NCI-H526 treated with DMSO at 0.1 percent for 48 hours (cell line): ENCODE results near the gene ZSCAN21.
"Not testable (repeated sequence)": the region's sequence is repeated elsewhere in the genome, so short reads cannot be mapped to it uniquely, and the experiment has no call there.

ENCODE experiments used
- DNase-seq: peaks from one replicate; lab custom pipeline; 2025; lab: John Stamatoyannopoulos, UW

ZSCAN21 gene

GRCh38 chr7:100049441-100050291, at the start of gene ZSCAN21:
Gene ZSCAN21 (plus strand): TSS chr7:100049774. CDS start chr7:100057007, 7,233 bp downstream.
- peak; percentile 73 for DNase-seq

- no peak for DNase-seq
These were observed 49.3 kb upstream of the ZSCAN21 start for GRCh38 chr7:100000239-100000638.

DNA sequence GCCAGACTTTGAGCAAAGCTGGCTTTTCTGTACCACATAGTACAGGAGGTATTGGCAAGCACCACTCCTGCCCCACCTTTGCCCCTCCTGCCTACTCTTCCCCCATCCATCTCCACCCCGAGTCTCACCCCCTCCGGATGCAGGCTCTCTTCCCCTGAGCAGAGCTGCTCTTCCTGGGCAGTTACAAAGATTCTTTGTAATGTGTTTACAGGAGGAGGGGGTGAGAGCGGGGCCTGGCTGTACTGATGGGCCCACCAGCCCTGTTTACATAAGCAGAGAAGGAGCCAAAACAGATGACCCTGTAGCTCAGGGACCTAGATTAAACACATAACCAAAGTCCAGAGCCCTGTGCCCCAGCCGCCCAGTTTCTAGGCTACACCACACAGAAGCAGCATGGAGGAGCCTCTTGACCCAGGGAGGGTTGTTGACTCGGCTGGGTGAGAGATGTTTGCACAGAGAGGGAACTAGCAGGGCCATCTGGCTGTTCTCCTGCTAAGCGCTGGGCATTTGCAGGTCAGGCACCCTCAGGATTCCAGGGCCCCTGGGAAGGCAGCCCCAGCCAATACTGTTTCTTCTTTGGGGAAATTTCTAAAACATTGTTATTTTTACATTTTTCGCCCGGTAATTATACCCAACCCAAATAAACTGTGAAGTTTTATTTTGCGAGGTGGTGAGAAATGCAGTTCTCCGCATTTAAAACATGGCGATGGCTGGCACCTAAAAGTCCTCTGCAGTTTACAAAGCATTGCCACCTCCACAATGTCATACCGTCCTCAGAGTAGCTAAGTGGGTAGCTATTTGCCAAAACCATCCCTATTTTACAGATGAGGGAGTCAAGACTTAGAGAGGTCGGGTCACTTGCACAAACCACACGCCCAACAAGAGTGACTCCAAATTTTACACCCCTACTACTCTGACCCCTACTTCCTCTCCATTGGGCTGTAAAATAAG, 45.6 kb upstream of the ZSCAN21 start:
- DNase-seq, result no peak

GRCh38 chr7:100007887-100008286, 41.7 kb upstream of the ZSCAN21 start:
- no peak for DNase-seq

DNA sequence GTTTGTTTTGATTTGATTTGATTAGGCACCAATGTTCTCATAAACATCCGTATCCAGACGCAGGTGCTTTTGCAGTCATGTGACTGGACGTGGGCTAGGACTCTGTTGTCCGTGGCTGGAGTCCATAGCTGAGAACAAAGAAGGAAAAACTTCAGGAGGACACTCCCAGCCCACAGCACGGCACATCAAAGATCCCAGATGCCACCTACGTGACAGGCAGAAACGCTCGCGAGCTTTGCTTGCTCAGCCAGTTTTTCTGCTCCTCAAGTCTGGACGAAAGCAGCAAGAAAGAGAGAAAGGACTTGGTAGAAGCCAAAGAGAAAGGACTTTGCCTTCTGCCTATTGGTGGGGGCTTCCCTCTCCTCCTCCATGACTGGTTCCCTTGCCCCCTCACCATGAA, 41.0 kb upstream of the ZSCAN21 start:
- DNase-seq, result no peak

DNA sequence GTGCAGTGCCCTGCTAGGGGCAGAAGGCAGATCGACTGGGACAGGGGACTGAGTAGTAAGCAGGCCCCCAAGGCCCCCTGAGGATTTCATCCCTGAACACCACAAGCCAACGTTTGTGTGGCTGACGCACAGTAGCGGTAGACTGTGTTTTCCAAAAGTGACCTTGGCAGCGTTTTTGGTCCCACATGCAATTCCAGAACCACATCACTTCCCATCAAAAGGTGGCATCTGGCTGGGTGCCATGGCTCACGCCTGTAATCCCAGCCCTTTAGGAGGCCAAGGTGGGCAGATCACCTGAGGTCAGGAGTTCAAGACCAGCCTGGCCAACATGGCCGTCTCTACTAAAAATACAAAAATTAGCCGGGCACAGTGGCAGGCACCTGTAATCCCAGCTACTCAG, 39.6 kb upstream of the ZSCAN21 start:
- DNase-seq, result not testable (repeated sequence)

DNA sequence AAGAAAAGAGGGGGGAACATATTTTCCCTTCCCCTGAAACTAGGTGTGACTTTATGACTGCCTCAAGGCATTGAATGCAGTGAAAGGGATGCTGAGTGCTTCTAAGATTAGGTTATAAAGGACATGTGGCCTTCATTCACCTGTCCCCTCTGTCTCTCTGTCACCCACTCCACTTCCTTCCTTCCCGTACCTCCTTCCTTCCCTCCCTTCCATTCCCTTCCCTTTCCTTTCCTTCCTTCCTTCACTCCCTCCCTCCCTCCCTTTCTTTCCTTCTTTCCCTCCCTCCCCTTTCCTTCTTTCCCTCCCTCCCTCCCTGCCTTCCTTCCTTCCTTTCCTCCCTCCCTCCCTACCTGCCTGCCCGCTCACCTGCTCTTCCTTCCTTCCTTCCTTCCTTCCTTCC, 38.7 kb upstream of the ZSCAN21 start:
- no peak for DNase-seq

DNA sequence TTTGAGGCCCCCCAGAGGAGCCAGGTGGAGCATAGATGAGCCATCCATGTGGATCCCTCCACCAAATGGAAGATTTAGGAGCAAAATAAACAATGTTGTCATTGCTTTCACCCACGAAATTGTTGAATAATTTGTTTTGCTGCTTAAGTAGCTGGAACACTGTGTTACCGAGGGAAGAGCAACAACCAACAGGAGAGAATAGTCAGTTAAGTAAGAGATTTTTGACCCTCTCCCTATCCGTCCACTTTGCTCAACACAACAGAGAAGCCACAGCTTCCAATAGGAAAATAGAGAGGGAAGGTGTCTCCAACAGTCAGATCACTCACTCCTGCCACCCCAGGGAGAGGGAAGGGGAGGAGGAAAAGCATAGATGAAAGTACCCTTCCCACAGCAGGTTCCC, 38.1 kb upstream of the ZSCAN21 start:
- no peak for DNase-seq

- not testable (repeated sequence) for DNase-seq
These were observed 36.9 kb upstream of the ZSCAN21 start for GRCh38 chr7:100012385-100013327.

DNA sequence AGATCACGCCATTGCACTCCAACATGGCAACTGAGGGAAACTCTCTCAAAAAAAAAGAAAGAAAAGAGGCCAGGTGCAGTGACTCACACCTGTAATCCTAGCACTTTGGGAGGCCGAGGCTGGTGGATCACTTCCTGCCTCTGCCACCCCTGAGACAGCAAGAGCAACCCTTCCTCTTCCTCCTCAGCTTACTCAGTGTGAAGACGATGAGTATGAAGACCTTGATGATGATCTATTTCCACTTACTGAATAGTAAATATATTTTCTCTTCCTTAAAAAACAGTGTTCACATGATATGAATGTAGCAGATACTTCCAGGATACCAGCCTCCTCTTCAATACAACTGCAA, 36.3 kb upstream of the ZSCAN21 start:
- DNase-seq, result no peak

DNA sequence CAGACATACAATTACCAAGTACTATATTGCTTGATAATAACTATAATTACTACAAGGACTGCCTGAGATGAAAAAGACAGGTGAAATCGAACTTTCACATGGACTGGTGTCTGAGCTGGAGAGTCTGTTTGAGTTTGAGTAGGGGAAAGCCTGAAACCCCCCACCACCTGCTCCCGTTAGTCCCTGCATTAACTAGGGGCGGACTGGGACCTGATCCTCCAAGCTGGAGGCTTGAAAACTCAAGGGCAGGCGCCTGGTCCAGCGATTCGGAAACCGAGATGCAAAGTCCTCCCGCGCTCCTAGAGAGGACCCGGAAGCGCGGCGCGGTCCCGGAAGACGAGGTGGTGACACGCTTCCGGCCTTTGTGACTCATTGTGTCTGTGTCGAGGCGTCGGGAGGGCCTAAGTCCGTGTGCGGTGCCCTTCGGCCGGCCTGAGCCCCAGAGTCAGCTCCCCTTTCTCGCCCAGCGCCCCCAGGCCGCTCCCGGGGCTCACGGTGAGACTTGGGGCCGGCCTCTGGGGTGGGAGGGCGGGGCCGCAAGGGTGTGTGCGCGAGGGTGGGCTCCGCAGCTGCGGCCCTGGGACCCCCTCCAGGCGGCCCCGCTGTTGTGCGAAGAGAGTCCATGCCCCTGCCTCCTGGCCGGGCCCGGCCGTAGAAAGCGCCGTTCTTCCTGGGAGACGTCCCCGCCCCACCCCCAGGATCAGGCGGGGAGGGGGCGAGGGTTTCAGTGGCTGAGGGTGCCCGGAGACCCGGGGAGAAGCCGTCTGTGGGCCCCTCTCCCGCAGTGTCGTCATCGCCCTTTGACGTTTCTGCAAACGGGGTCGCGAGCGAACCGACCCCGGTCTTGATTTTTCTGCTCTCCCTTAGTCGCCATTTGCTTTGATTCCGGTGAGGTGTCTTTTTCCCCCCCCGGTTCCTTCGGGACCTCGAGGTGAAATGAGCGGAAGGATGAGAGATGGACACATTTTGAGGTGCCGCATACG, 34.1 kb upstream of the ZSCAN21 start, which contains the start of gene ZKSCAN1:
Gene ZKSCAN1 (plus strand): TSS at position 365 of the 983 bp plus-strand sequence. CDS start 7,911 bp downstream, outside the sequence.
- DNase-seq, result peak; percentile 86

DNA sequence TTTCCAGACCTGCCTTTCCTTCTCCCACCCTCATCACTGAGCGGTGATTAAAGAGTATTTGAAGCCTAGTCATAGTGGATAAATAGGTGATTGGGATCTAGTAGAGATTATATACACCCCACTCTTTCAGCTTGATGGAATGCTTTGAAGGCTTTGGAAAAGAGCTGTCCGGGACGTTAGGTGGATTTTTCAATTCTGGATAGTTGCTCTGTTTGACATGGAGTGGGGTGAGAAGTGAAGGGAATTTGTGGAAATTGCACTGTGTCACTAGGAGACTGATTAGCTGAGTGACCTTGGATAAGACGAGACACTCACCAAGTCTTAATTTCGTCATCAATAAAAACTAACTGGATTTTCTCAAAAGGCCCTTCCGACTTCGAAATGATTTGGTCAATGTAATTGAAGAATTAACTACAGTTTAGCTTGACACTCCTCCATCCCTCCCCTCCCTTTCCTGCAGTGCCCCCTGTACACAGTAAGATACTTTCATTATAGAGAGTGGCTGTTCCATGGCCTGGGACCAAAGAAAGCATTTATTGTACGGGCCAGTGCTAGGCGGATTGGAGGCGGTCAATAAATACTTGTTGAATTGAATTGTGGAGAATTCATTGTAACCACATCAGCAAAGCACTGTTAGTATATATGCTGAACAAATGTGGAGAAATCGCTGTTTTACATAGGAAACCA, 33.2 kb upstream of the ZSCAN21 start:
- no peak for DNase-seq

DNA sequence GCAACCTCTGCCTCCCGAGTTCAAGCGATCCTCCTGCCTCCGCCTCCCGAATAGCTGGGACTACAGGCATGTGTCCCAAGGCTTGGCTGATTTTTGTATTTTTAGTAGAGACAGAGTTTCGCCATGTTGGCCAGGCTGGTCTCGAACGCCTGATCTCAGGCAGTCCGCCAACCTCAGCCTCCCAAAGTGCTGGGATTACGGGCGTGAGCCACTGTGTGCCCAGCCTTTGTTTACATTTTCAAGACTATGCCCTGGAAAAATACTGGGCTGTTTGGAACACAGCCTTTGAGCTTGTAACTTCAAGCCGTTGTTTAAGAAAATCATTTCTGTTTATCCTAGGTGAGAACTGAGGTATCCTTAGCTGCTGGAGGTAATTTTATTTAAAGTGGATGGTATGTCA, 32.3 kb upstream of the ZSCAN21 start:
- DNase-seq, result no peak

DNA sequence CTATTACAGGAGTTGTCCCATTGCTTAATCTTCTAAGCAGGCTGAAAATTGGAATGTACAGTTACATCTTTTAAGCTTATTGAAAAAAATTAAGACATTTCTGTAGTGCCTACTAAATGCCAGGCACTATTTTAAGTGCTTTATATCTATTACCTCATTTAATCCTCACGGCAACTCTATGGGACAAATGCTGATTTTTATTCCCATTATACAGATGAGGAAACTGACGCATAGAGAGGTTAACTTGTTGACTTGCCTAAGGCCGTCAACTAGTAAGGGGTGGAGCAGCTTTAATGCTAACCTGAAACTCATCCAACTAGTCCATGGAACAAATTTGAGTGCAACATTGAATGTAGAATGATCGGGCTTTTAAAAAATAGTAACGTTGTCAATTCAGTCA, 31.7 kb upstream of the ZSCAN21 start:
- DNase-seq, result no peak

DNA sequence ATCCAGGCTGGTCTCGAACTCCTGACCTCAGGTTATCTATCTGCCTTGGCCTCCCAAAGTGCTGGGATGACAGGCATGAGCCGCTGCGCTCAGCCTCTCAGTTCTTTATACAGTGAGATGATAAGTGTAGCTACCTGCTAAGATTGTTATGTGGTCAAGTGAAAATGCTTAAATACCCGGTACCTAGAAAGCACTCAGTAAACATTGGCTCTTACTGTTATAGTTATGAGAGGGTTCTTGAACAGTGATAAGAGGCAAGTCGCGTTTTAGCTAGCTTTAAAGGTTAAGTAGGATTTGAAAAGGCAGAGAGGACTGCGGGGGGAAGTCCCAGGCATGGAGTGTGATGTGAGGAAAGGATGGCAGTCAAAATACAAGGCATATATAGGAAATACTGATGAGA, 29.7 kb upstream of the ZSCAN21 start:
- DNase-seq, result no peak

DNA sequence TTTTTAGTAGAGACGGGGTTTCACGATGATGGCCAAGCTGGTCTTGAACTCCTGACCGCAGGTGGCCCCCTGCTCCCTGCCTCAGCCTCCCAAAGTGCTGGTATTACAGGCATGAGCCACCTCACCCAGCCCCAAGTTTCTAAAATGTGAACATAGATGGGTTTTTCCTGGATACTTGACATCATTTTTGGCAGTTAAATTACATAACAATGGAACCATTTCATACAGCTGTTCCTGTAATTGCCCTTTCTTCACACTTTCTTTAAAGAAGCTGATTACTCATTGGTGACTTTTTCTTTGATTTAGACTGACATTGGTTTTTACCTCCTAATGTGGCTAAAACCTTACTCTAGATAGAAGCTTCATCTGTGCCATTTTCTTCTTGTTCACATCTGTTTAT, 28.3 kb upstream of the ZSCAN21 start:
- no peak for DNase-seq

DNA sequence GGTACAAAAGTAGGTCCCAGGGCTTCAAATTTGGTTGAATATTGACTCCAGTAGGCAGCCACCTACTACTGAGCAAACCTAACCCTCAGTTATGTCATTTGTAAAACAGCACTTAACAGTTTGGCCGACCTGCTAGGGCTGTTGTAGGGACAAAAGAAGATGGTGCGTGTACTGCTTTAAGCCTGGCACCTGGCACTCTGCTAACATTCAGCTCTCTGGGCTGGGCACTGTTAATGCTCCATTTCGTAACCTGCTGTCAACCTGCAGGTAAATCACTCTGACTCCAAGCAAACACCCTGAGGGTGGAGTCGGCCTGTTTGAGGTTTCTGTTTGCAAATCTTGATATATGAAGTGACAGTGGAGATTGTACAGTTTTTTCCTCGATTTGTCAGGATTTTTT, 27.0 kb upstream of the ZSCAN21 start:
- DNase-seq, result no peak

DNA sequence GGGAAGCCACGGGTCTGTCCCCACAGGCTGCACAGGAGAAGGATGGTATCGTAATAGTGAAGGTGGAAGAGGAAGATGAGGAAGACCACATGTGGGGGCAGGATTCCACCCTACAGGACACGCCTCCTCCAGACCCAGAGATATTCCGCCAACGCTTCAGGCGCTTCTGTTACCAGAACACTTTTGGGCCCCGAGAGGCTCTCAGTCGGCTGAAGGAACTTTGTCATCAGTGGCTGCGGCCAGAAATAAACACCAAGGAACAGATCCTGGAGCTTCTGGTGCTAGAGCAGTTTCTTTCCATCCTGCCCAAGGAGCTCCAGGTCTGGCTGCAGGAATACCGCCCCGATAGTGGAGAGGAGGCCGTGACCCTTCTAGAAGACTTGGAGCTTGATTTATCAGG, 26.0 kb upstream of the ZSCAN21 start:
- no peak for DNase-seq

- DNase-seq, result no peak
These were observed 25.5 kb upstream of the ZSCAN21 start for GRCh38 chr7:100024020-100024619.
